A549 treated with CpdA at 1 μM for 4 hours (cell line): ENCODE data around the gene FRS2. TPM values are rescaled to one million over a fixed set of nuclear protein-coding genes. Genes with fewer than 3 reads are reported as not detected.

Experiments
- total RNA-seq: library from RNA; stranded (reverse); fragments of 200-300 nt; extraction: Qiagen RNA extraction; gene quantifications from 5 replicates; pipeline ENCODE4 v1.2.3, GENCODE V29; 2022; ENCODE audit warnings: low read depth

The FRS2 gene
- total RNA-seq: 8.9 to 12.7 TPM (median 10.3 TPM) in 5 replicates

GRCh38 chr12:69470189-69471075 is at the start of gene FRS2:
Gene FRS2 (plus strand): TSS chr12:69470388. CDS start chr12:69569031, 98,643 bp downstream.

GRCh38 chr12:69585189-69586062 is 115.2 kb downstream of the FRS2 start, which contains the start of gene CCT2:
Gene CCT2 (plus strand): TSS chr12:69585459. CDS start chr12:69585522, 63 bp downstream.

GRCh38 chr12:69610729-69611128 is 140.5 kb downstream of the FRS2 start, which contains the start of gene LRRC10:
Gene LRRC10 (minus strand): TSS chr12:69610907. CDS start chr12:69610838, 69 bp downstream.

Other genes starting within 250 kb of the FRS2 start
- 60.4 to 81.4 TPM (median 66.6 TPM) in 5 replicates for gene CPSF6, start 230.8 kb upstream of the FRS2 start, total RNA-seq
- 0.11 to 0.64 TPM (median 0.35 TPM) in 3 of 5 replicates, not detected in the others for gene LYZ, start 122.0 kb upstream of the FRS2 start, total RNA-seq
- gene YEATS4, start 110.6 kb upstream of the FRS2 start, total RNA-seq: 32.1 to 48.4 TPM (median 35.5 TPM) in 5 replicates
- 284 to 390 TPM (median 299 TPM) in 5 replicates for gene CCT2, start 115.1 kb downstream of the FRS2 start, total RNA-seq
- not detected in 5 replicates for gene LRRC10, start 140.5 kb downstream of the FRS2 start, total RNA-seq
- gene BEST3, start 228.9 kb downstream of the FRS2 start, total RNA-seq: 0.59 to 1.8 TPM (median 1.1 TPM) in 5 replicates